GM23248 (cell line): ENCODE results near the gene PEX14. TPM values are rescaled to one million over a fixed set of nuclear protein-coding genes. Genes with fewer than 3 reads are reported as not detected.

Experiments used
- DNase-seq: peaks from one replicate; pipeline ENCODE4 v3.0.0-alpha.2; 2015
- H2AFZ ChIP-seq: fragments of 200-600 bp; sonication (generic); 2 replicates; pipeline ENCODE4 v1.6.1; 2016; ENCODE audit warnings: antibody characterized with exemption
- H3F3A ChIP-seq: fragments of 200-600 bp; sonication (generic); 2 replicates; pipeline ENCODE4 v1.6.1; 2016; ENCODE audit warnings: mild to moderate bottlenecking, antibody characterized with exemption, mixed run types; ENCODE audit not compliant: insufficient read depth
- H3K27ac ChIP-seq: fragments of 200-600 bp; sonication (generic); 2 replicates; pipeline ENCODE4 v1.5.1; 2016; ENCODE audit warnings: mild to moderate bottlenecking
- H3K27me3 ChIP-seq: fragments of 200-600 bp; sonication (generic); replicated peaks from 2 replicates; pipeline ENCODE4 v1.6.1; 2016; ENCODE audit warnings: mild to moderate bottlenecking; ENCODE audit not compliant: insufficient read depth
- H3K36me3 ChIP-seq: fragments of 200-600 bp; sonication (generic); 2 replicates; pipeline ENCODE4 v1.6.1; 2016; ENCODE audit warnings: low read depth, mild to moderate bottlenecking
- H3K4me1 ChIP-seq: fragments of 200-600 bp; sonication (generic); 2 replicates; pipeline ENCODE4 v1.6.1; 2016; ENCODE audit warnings: mild to moderate bottlenecking; ENCODE audit not compliant: insufficient read depth
- H3K4me2 ChIP-seq: fragments of 200-600 bp; sonication (generic); one replicate; pipeline ENCODE4 v1.6.1; 2016; ENCODE audit warnings: mild to moderate bottlenecking; ENCODE audit not compliant: unreplicated experiment
- H3K4me3 ChIP-seq: fragments of 200-600 bp; sonication (generic); 2 replicates; pipeline ENCODE4 v1.5.1; 2016; ENCODE audit warnings: mild to moderate bottlenecking
- H3K79me2 ChIP-seq: fragments of 200-600 bp; sonication (generic); 2 replicates; pipeline ENCODE4 v1.6.1; 2016; ENCODE audit warnings: mild to moderate bottlenecking; ENCODE audit not compliant: insufficient read depth
- H3K9ac ChIP-seq: fragments of 200-600 bp; sonication (generic); 2 replicates; pipeline ENCODE4 v1.6.1; 2016; ENCODE audit warnings: mild to moderate bottlenecking
- H3K9me2 ChIP-seq: fragments of 200-600 bp; sonication (generic); 2 replicates; pipeline ENCODE4 v1.6.1; 2016; ENCODE audit warnings: mixed run types, mild to moderate bottlenecking, moderate library complexity; ENCODE audit not compliant: insufficient read depth
- H3K9me3 ChIP-seq: fragments of 200-600 bp; sonication (generic); one replicate; pipeline ENCODE4 v1.6.1; 2017; ENCODE audit warnings: low read depth
- H4K20me1 ChIP-seq: fragments of 200-600 bp; sonication (generic); 2 replicates; pipeline ENCODE4 v1.6.0; 2016; ENCODE audit not compliant: insufficient read depth
- EZH2 ChIP-seq: fragments of 200-600 bp; sonication (generic); IDR thresholded peaks from 2 replicates; pipeline ENCODE4 v1.6.1; 2018; ENCODE audit warnings: antibody characterized with exemption, mild to moderate bottlenecking; ENCODE audit not compliant: insufficient read depth, poor library complexity, severe bottlenecking
- EZH2phosphoT487 ChIP-seq: fragments of 200-600 bp; sonication (generic); IDR thresholded peaks from 2 replicates; pipeline ENCODE4 v1.6.1; 2018; ENCODE audit warnings: antibody characterized with exemption, moderate library complexity, mild to moderate bottlenecking, low read depth; ENCODE audit not compliant: insufficient read depth
- WGBS, 2 experiments: methylation state at CpG; one replicate each; pipeline ENCODE4 v1.1.6; 2015 to 2017; ENCODE audit warnings: low lambda C conversion rate in 2 of 2, low coverage in 1 of 2; ENCODE audit errors: missing lambda C conversion rate in 2 of 2; 5-methylcytosine and 5-hydroxymethylcytosine counted together
- in situ Hi-C: fragments of 300-500 bp; cut with MboI; formaldehyde crosslinking; loops from 2 replicates; pipeline ENCODE4 v1.15.0; 2020
- polyA plus RNA-seq: library from polyadenylated mRNA; unstranded; fragments of >200 nt; fragmentation: Nextera tagmentation; extraction: Ambion mirVana; gene quantifications from 2 replicates; pipeline ENCODE4 v1.2.1, GENCODE V29; 2016
- total RNA-seq: library from RNA; depleted of rRNA; stranded (reverse); fragments of >200 nt; shearing (Covaris generic); gene quantifications from 2 replicates; pipeline ENCODE4 v1.2.3, GENCODE V29; 2014

The PEX14 gene
- total and polyA plus RNA-seq, 2 experiments from 2014 or later = 13.9 to 20.1 TPM

DNA sequence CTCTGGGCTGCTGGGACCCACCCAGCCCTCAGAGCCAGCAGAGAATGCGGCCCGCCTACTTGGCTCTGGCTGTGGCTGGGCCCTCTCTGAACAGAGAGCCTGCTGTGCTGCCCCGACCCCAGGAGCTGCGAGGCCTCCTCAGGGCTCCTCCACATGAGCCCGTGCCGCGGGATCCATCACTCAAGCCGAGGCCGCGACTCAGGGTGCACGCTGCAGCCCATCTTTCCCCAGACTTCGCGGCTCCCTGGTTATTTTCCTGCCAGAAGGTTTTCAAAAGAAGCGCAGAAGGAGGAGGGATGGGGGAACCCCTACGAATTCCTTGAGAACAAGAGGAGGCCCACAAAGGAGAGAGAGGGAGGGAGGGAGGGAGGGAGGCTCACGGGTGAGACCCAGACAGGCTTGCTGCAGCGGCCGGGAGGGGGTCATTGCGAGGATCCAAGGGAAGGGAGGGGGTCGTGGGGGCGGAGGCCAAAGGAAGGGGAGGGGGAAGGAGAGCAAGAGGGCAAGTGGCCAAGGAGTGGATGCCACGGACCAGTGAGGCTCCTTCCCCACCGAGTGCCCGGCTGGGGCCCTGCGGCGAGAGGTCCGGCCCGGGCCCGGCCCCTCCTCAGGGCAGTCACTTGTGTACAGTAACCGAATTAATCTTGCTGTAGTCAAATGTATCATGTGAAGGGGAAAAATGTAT, 174.9 kb downstream of the PEX14 start:
- no peaks in the 10 kb centered on the region for H3K4me1 ChIP-seq
- H3K9me2 ChIP-seq = no peaks in the 10 kb centered on the region
- no peaks in the 10 kb centered on the region for H3K27me3 ChIP-seq
- H4K20me1 ChIP-seq = no peaks in the 10 kb centered on the region
- no peak overlapping the region for H3K27ac ChIP-seq
- WGBS, 2 experiments = 82 to 83% methylated on average over 22 to 30 of the region's 30 CpGs
- H3K36me3 ChIP-seq = no peaks in the 10 kb centered on the region
- TF ChIP-seq EZH2phosphoT487 = no peak
- TF ChIP-seq EZH2 = no peak
- H2AFZ ChIP-seq = no peak overlapping the region
- no peak overlapping the region for H3K9ac ChIP-seq
- DNase-seq = no peak
- in situ Hi-C loops = no loop called here
- H3F3A ChIP-seq = no peaks in the 10 kb centered on the region
- no peak overlapping the region for H3K4me2 ChIP-seq
- no peaks in the 10 kb centered on the region for H3K9me3 ChIP-seq
- H3K79me2 ChIP-seq = no peaks in the 10 kb centered on the region
- H3K4me3 ChIP-seq = no peak overlapping the region

DNA sequence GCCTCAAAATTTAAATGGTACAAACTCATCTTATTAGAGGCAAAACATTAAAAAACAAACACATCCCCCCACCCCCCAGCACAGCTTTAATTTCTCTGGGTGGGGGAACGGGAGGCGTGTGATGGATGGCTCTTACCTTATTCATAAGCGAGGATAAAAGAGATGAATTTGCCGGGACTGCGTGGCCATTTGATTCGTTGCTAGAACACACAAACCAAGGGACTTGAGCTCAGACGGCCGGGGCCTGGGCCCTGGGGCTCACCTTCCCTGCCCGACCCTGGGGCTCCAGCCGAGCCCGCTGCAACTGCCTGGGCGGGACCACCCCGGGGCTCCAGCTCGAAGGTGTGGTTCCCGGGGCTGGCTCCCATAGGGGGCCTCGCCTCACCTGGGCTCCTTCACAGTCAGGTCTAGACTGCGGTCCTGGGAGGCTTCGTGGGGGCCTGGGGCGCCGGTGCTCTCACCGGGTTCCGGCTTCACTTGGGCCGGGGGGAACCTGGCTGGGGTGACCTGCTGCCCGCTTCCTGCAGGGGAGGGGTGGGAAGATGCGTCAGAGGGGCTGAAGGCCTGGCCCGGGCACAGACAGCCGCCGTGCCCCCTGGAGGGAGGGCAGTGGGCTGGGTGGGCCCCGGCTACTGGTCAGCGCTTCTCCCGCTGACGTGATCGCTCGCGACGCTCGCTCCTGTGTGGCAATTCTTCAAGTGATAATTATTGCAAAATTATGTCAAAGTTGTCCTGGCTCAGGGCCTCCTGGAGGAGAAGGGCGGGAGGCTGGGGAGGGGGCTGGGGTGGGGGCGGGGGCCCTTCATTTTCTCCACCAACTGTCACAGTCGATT, 176.0 kb downstream of the PEX14 start:
- Histone ChIP-seq H3K4me1 (no peaks in the 10 kb centered on the region), H3K9me2 (no peaks in the 10 kb centered on the region), H3K4me3 (no peak overlapping the region), H3K27ac (no peak overlapping the region), H3K79me2 (no peaks in the 10 kb centered on the region), H3K4me2 (no peak overlapping the region), H2AFZ (no peak overlapping the region), H3K9ac (no peak overlapping the region), H4K20me1 (no peaks in the 10 kb centered on the region), H3K36me3 (no peaks in the 10 kb centered on the region), H3K27me3 (no peaks in the 10 kb centered on the region), H3F3A (no peaks in the 10 kb centered on the region), H3K9me3 (no peaks in the 10 kb centered on the region)
- TF ChIP-seq EZH2phosphoT487 (no peak), EZH2 (no peak)
- WGBS, 2 experiments = 86 to 87% methylated on average over 25 to 40 of the region's 40 CpGs
- in situ Hi-C loops = no loop called here
- DNase-seq = no peak

DNA sequence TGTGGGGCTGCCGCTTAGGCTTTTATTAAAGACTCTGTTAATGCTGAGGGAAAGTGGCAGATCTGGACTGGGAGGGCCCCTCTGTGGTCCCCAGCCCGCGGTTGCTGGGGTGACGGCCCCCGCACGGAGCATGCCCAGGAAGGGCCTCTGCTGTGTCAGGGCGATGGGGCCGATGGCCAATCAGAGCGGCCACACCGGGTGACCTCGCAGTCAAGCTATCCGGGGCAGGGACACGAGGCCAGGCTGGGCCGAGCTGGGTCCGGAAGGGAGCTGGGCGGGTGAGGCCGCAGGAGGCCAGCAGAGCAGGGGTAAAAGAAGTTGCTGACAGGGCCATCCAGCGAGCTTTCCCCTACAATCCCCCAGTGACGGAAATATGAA, 176.6 kb downstream of the PEX14 start:
- Histone ChIP-seq H3K27me3 (no peaks in the 10 kb centered on the region), H3K4me3 (no peak overlapping the region), H3F3A (no peaks in the 10 kb centered on the region), H4K20me1 (no peaks in the 10 kb centered on the region), H3K79me2 (no peaks in the 10 kb centered on the region), H3K36me3 (no peaks in the 10 kb centered on the region), H3K9me3 (no peaks in the 10 kb centered on the region), H3K9ac (no peak overlapping the region), H3K4me2 (no peak overlapping the region), H3K27ac (no peak overlapping the region), H2AFZ (no peak overlapping the region), H3K9me2 (no peaks in the 10 kb centered on the region), H3K4me1 (no peaks in the 10 kb centered on the region)
- 80 to 83% methylated on average over 19 of the region's 19 CpGs for WGBS, 2 experiments
- TF ChIP-seq EZH2phosphoT487 (no peak), EZH2 (no peak)
- in situ Hi-C loops = no loop called here
- no peak for DNase-seq

GRCh38 chr1:10651793-10652192, 177.0 kb downstream of the PEX14 start:
- Histone ChIP-seq H3K27ac (no peak overlapping the region), H3K27me3 (no peaks in the 10 kb centered on the region), H3K4me2 (no peak overlapping the region), H3F3A (no peaks in the 10 kb centered on the region), H2AFZ (no peak overlapping the region), H3K9ac (no peak overlapping the region), H3K9me2 (no peaks in the 10 kb centered on the region), H3K4me1 (no peaks in the 10 kb centered on the region), H3K79me2 (no peaks in the 10 kb centered on the region), H3K9me3 (no peaks in the 10 kb centered on the region), H3K4me3 (no peak overlapping the region), H4K20me1 (no peaks in the 10 kb centered on the region), H3K36me3 (no peaks in the 10 kb centered on the region)
- WGBS, 2 experiments = 68 to 70% methylated on average over 11 of the region's 11 CpGs
- TF ChIP-seq EZH2 = no peak
- no peak for TF ChIP-seq EZH2phosphoT487
- no peak for DNase-seq
- in situ Hi-C loops = no loop called here
